ENCODE results near the gene WWOX.
"Not testable (repeated sequence)": the region's sequence is repeated elsewhere in the genome, so short reads cannot be mapped to it uniquely, and the experiment has no call there.

WWOX gene

DNA sequence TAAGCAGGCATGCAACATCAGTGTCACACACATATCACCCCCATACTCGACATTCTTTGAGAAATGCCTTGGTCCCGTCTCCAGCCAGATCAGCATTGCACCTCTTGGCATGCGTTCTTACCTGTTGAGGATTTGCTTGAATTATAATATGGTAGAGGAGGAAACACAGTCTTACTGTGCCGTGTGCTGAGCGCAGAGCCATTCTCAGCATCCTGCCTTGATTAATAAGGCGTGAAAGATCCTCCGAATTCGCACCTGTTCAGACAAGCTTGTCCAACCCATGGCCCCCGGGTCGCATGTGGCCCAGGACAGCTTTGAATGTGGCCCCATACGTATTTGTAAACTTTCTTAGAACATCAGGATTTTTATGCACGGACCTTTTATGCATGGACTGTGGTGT, 408.1 kb downstream of the WWOX start:
- DNase-seq, result no peak

- DNase-seq, result no peak
These were observed 410.5 kb downstream of the WWOX start for GRCh38 chr16:78509965-78510364.

GRCh38 chr16:78510496-78510895, 411.0 kb downstream of the WWOX start:
- DNase-seq, result no peak

DNA sequence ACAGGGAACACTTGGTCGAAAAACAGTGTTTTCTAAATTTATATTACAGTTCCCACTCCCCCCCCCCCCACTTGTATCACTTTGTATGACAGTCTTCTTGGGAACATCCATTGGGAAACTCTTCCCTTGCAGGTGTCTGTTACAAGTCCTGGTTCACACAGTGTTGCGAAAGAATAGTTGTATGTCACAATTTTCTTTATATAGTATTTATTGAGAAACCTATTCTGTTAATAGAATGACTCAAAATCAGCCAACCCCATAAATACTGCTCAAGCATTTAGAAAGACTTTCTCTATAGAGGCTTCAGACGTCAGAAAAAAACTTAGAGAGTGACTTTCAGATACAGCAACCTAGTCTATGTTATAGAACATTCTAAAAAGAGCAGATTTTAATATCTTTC, 414.4 kb downstream of the WWOX start:
- DNase-seq, result no peak

- not testable (repeated sequence) for DNase-seq
These were observed 415.4 kb downstream of the WWOX start for GRCh38 chr16:78514888-78515287.

GRCh38 chr16:78515421-78515820, 416.0 kb downstream of the WWOX start:
- no peak for DNase-seq

- DNase-seq, result no peak
These were observed 416.7 kb downstream of the WWOX start for GRCh38 chr16:78516006-78516736.

DNA sequence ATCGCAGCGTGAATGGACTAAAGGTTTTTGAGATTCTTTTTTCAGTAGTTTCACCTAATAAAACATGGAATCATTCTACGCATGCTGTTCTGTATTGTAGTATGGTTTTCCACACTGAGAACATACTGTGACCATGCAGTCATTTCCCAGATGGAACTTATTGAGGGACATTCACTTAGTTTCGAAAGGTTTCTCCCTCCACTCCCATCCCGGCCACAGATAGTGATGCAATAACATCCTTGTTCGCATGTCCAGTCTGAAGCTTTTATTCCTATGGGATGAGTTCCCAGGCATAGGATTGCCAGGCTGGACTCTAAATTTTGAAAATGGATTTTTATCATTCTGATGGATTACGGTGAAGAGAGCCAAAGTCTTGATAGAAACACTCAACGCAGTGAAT, 420.4 kb downstream of the WWOX start:
- DNase-seq, result no peak

DNA sequence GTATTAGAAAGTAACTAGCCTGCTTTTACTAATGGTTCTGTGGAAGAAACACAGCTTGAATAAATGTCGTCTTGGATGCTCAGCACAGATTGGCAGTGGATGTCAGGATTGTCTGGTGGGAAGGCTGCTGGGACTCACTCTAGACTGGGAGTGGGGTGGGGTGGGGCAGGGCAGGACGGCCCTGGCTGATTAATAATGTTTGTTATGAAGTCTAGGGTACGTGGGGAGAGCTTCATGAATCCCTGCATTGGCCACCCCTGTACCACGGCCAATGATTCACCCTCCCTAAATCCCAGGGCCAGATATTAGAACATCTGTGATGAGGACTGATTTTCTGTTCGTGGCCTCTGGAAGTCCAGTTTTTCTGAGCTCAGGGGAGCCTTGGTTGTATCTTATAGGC, 421.0 kb downstream of the WWOX start:
- no peak for DNase-seq

- no peak for DNase-seq
These were observed 422.9 kb downstream of the WWOX start for GRCh38 chr16:78522327-78522726.

DNA sequence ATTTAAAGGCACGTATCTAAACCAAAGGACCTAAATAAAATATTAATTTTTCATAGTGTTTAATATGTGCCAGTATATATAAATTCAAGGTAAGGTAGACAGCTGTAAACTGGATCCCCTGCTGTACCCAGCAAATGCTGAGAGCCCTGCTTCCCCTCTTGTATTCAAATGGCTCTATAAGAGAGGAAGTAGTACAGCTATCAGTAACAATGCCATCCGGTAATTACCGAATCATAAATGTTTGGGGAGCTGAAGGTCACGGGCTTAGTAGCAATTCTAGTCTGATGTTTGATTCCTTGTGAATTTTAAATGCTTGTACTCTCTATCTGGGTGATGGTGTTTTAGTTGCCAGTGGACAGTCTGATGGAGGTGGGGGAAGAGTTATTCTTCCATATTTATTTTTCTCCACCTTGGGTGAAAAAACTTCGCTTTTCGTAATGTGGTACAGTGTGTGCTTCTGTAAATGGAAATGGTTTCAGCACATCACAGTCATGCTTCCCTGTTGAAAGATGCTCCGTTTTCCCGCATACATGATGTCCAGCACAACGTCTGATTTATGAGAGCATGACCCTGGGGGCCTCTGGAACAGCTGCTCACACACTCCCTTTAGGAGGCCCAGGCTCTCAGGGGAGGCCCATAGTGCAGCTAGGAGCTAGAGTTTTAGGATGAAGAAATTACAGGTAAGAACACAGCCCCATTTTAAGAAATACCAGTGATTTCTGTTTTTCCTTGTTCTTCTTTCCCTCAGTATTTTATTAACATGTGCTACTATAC, 423.9 kb downstream of the WWOX start:
- DNase-seq, result no peak

DNA sequence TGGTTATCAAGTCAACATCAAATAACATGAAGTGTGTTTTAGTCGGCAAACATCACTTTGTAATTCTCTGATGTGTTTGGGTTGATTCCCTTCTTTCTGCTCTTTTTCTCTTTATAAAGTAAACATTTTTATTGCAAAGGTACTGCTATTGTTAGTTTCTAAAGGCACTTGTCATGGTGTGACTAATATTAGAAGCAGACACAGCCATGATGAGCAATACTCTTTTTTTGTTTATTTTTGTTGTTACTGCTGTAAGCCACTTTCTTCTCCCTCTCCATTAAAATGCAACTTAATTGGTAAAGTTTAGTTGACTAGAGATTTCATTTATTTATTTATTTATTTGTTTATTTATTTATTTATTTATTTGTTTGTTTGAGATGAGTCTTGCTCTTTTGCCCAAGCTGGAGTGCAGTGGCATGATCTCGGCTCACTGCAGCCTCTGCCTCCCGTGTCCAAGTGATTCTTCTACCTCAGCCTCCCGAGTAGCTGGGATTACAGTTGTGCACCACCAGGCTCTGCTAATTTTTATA, 424.7 kb downstream of the WWOX start:
- DNase-seq, result no peak

DNA sequence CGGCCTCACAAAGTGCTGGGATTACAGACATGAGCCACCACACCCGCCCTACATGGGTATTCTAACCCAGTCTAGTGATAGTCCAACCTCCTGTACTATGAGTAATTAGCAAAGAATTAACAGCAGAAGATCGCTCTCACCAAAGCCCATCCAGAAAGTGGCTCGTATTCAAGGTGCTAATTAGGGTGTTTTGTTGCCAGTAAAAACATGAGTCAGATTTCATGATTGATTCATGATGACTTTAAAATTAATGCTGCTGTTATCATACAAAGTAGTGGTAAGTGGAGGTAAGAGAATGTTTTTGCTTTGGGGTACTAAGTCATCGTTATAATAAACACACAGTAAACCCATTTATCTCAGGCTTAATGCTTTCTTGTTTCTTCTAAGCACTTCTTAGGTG, 428.8 kb downstream of the WWOX start:
- DNase-seq, result no peak

GRCh38 chr16:78529881-78530280, 430.4 kb downstream of the WWOX start:
- DNase-seq, result no peak

DNA sequence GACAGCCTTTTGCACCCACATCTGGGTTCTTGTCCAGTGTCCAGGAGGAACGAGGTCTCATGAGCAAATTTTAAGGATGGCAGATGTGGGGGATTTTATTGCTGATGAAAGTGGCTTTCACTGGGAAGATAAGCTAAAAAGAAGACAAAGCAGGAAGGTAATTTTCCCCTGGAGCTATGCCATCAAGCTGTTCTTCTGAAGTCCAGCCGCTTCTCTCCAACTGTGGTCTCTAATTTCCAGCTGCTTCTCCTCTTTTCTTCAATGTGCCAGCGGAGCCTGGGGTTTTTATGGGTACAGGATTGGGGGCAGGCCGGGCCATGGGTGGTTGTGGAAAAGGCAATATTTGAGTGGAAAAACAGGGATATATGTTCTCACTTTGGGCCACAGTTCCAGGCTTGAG, 430.8 kb downstream of the WWOX start:
- DNase-seq, result no peak

- no peak for DNase-seq
These were observed 435.6 kb downstream of the WWOX start for GRCh38 chr16:78535098-78535497.

DNA sequence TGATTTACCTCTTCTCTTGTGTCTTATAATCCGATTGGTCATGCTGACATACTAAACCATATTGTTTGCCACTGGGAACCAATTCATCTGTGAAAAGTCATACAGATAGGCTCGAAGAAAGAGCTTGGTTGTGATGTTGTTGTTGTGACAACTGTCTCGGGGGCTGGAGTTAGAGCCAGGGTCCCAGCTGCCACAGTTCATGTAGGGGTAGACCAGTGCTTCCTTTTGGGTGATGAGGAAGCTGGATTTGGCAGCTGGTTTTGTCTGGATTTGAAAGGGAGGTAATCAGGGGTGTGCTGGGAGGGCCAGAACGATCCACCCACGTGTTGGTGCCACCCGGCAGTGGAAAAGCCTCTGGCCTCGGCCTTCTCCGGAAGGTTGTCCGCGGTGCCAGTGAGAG, 438.1 kb downstream of the WWOX start:
- no peak for DNase-seq

GRCh38 chr16:78538292-78538691, 438.8 kb downstream of the WWOX start:
- no peak for DNase-seq

- no peak for DNase-seq
These were observed 439.5 kb downstream of the WWOX start for GRCh38 chr16:78538919-78539318.

- DNase-seq, result no peak
These were observed 443.0 kb downstream of the WWOX start for GRCh38 chr16:78542419-78542818.

GRCh38 chr16:78543023-78543422, 443.6 kb downstream of the WWOX start:
- DNase-seq, result peak; percentile 39

DNA sequence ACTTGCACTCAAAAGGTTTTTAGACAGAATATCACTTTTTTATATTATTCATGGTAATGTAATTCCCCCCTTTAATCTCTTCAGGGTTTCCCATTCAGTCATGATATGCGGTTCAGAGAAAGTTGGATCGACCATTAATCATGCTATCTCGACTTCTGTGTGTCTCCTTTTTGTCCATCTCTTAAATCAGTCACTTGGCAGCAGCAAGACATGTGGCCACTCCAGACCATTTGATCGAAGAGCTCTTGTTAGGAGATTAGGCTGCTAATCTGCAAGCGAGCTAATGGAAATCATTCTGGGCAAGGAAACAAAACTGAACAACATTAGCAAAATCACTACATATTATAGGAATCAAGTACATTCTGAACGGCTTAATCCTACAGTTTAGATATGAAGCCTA, 449.9 kb downstream of the WWOX start:
- DNase-seq, result no peak

GRCh38 chr16:78551487-78552085, 452.1 kb downstream of the WWOX start:
- DNase-seq, result peak; percentile 88

DNA sequence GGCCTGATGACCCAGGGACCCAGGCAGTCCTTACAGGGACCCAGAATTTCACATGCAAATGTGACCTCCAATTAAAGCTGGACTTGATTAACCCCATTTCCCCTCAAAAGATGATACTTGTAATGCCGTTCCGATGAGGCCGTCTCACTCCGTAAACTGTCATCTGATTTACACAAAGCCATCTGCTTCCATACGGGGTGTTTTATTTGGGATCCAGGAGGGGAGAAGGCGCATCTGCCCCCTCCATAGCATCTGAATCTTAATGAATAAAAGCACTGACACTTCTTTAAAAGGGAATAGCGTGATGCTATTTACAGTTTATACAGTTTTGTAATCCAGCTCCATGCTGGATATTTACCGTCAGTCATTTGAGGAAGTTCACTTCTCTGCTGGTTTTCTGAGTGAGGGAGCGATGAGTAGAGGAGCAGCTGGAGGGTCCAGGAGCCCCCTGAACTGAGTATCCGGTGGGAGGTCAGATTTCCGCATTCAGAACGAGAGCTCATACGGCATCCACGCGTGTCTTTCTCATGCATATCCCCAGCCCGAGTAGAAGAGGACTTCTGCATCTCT, 452.7 kb downstream of the WWOX start:
- DNase-seq, result no peak

All from DMS79 (cell line).